Endothelial cell of umbilical vein (primary cell): ENCODE measurements around the gene JAM2. TPM values are rescaled to one million over a fixed set of nuclear protein-coding genes. Genes with fewer than 3 reads are reported as not detected.

Source experiments
- BruUV-seq: library from RNA; stranded (reverse); fragments of 400-500 nt; replicated peaks from 2 replicates; lab custom pipeline; 2021; lab: Mats Ljungman, UMichigan
- CTCF ChIA-PET: fragments of 300-600, 350-600 bp; sonication (Branson Sonifier 250); formaldehyde crosslinking; loops from one replicate; lab custom pipeline; 2021; ENCODE audit warnings: antibody characterized with exemption, inconsistent platforms; lab: Charles Lee
- POLR2A ChIA-PET: fragments of 300-600, 350-600 bp; sonication (Branson Sonifier 250); formaldehyde crosslinking; loops from one replicate; lab custom pipeline; 2021; ENCODE audit warnings: antibody characterized with exemption, inconsistent platforms; lab: Charles Lee
- DNase-seq: peaks from one replicate; pipeline ENCODE4 v3.0.0-alpha.2; 2011; ENCODE audit warnings: low read depth, low spot score
- FAIRE-seq: peaks from 2 replicates; lab custom pipeline; 2011; peaks lifted over from hg19 to GRCh38; lab: Jason Lieb, UNC
- H2AFZ ChIP-seq: 2 replicates; pipeline ENCODE4 v1.6.0; 2012; ENCODE audit warnings: low read depth, low read length, control low read depth, inconsistent platforms
- H3K27ac ChIP-seq: 2 replicates; pipeline ENCODE4 v1.5.1; 2011; ENCODE audit warnings: low read depth, mild to moderate bottlenecking, control low read depth, low read length, moderate library complexity; ENCODE audit not compliant: insufficient read depth
- H3K27me3 ChIP-seq, 2 experiments: 2 replicates each; pipeline versions ENCODE4 v1.6.0 to v1.6.1; 2011; ENCODE audit warnings: low read length in 2 of 2, mixed read lengths in 1 of 2; ENCODE audit not compliant: control insufficient read depth in 2 of 2, insufficient read depth in 2 of 2
- H3K36me3 ChIP-seq, 2 experiments: 2 replicates in 1 of 2; 3 replicates in 1 of 2; pipeline ENCODE4 v1.5.1; 2011; ENCODE audit warnings: low read length in 2 of 2, mild to moderate bottlenecking in 1 of 2, moderate library complexity in 1 of 2; ENCODE audit not compliant: control insufficient read depth in 2 of 2, insufficient read depth in 2 of 2; ENCODE audit errors: extremely low read depth in 1 of 2
- H3K4me1 ChIP-seq: 3 replicates; pipeline ENCODE4 v1.5.1; 2011; ENCODE audit warnings: mild to moderate bottlenecking, low read length; ENCODE audit not compliant: control insufficient read depth, insufficient read depth; ENCODE audit errors: extremely low read depth
- H3K4me2 ChIP-seq: 2 replicates; pipeline ENCODE4 v1.6.1; 2011; ENCODE audit warnings: low read length, control low read depth, mixed read lengths; ENCODE audit not compliant: insufficient read depth
- H3K4me3 ChIP-seq, 3 experiments: fragments of 200-600 bp in 1 of 3; sonication (generic), shearing (Covaris generic) in 1 of 3; replicated peaks in 1 of 3; 2 replicates each; pipeline ENCODE4 v1.5.1; 2011 to 2016; ENCODE audit warnings: control low read depth in 3 of 3, low read length in 3 of 3, mild to moderate bottlenecking in 2 of 3, inconsistent platforms in 1 of 3, low read depth in 1 of 3, moderate library complexity in 1 of 3; ENCODE audit not compliant: insufficient read depth in 1 of 3
- H3K79me2 ChIP-seq: 2 replicates; pipeline ENCODE4 v1.6.0; 2012; ENCODE audit warnings: low read length, inconsistent platforms; ENCODE audit not compliant: control insufficient read depth, insufficient read depth
- H3K9ac ChIP-seq: replicated peaks from 2 replicates; pipeline ENCODE3; 2011; ENCODE audit warnings: low read length, control low read depth; ENCODE audit not compliant: insufficient read depth; ENCODE audit errors: extremely low read depth
- H3K9me1 ChIP-seq: replicated peaks from 3 replicates; pipeline ENCODE4 v1.6.0; 2011; ENCODE audit warnings: mild to moderate bottlenecking, low read length; ENCODE audit not compliant: control insufficient read depth, insufficient read depth; ENCODE audit errors: extremely low read depth
- H3K9me3 ChIP-seq: replicated peaks from 2 replicates; pipeline ENCODE4 v1.5.1; 2012; ENCODE audit warnings: low read length, inconsistent platforms; ENCODE audit not compliant: control insufficient read depth, insufficient read depth
- H4K20me1 ChIP-seq: replicated peaks from 2 replicates; pipeline ENCODE3; 2011; ENCODE audit warnings: mild to moderate bottlenecking, low read length; ENCODE audit not compliant: control insufficient read depth, insufficient read depth; ENCODE audit errors: extremely low read depth
- CTCF ChIP-seq, 2 donors: IDR thresholded peaks; 1 replicate in 1 of 2; 2 replicates in 1 of 2; pipeline ENCODE4 v1.5.1; 2011; ENCODE audit warnings: low read length in 2 of 2, mild to moderate bottlenecking in 2 of 2, moderate library complexity in 2 of 2, control low read depth in 1 of 2, inconsistent platforms in 1 of 2, low read depth in 1 of 2; ENCODE audit not compliant: insufficient read depth in 1 of 2; ENCODE audit errors: extremely low read depth in 1 of 2
- EZH2 ChIP-seq: IDR thresholded peaks from 2 replicates; pipeline ENCODE4 v1.6.1; 2012; ENCODE audit warnings: borderline replicate concordance, low read depth, mild to moderate bottlenecking, moderate library complexity, low read length, inconsistent platforms; ENCODE audit not compliant: severe bottlenecking
- FOS ChIP-seq: IDR thresholded peaks from 2 replicates; pipeline ENCODE4 v1.6.1; 2011; ENCODE audit warnings: mild to moderate bottlenecking, low read length, moderate library complexity, borderline replicate concordance; ENCODE audit not compliant: insufficient read depth
- GATA2 ChIP-seq: IDR thresholded peaks from 2 replicates; pipeline ENCODE4 v1.7.0; 2011; ENCODE audit warnings: low read depth, mild to moderate bottlenecking, moderate library complexity, mixed read lengths, low read length; ENCODE audit not compliant: insufficient read length, insufficient read depth
- JUN ChIP-seq: IDR thresholded peaks from 2 replicates; pipeline ENCODE4 v1.6.1; 2011; ENCODE audit warnings: borderline replicate concordance, low read depth; ENCODE audit not compliant: insufficient read length, insufficient read depth
- POLR2AphosphoS5 ChIP-seq: IDR thresholded peaks from 2 replicates; pipeline ENCODE4 v1.6.1; 2012; ENCODE audit warnings: low read depth, mild to moderate bottlenecking, control low read depth, low read length, moderate library complexity; ENCODE audit not compliant: insufficient read depth
- dilution Hi-C: fragments of 300-500 bp; cut with MboI; formaldehyde crosslinking; loops from one replicate; pipeline ENCODE4 v1.15.0; 2019; ENCODE audit warnings: low sequenced_read_pairs; ENCODE audit not compliant: extremely low pct_ligation_motif_present
- intact Hi-C: fragments of 100-400 bp; cut with micrococcal nuclease; formaldehyde crosslinking; loops from one replicate; pipeline ENCODE4 v1.10.0; 2022
- polyA plus RNA-seq, 4 experiments: library from polyadenylated mRNA; depleted of rRNA in 3 of 4; stranded (reverse) in 3 of 4; unstranded in 1 of 4; fragments of >200 nt; gene quantifications; 2 replicates each; pipeline versions ENCODE4 v1.2.1 to v1.2.3, GENCODE V29; 2011 to 2012; ENCODE audit warnings: missing spikeins in 1 of 4
- total RNA-seq: library from RNA; stranded (reverse); gene quantifications from 2 replicates; pipeline ENCODE4 v1.2.3, GENCODE V29; 2021

Gene JAM2
- total and polyA plus RNA-seq, 2 donors (not counting 3 experiments of a cell fraction or from before 2014, with no cell fraction given) = 0.14 to 0.20 TPM

- TF ChIP-seq POLR2AphosphoS5 (no peak), GATA2 (no peak), FOS (no peak), CTCF (IDR thresholded peaks at IDR 0.05; ENCODE audit: extremely low read depth in 1 of 2, insufficient read depth in 1 of 2, low read depth in 1 of 2, low read length in 2 of 2) (no peak), EZH2 (no peak), JUN (no peak)
- no TSS peak for BruUV-seq
- dilution Hi-C loops = no loop called here
- H3K9me1 ChIP-seq = no peaks in the 10 kb centered on the region
- FAIRE-seq (peak; percentile 44), DNase-seq (no peak)
- no peaks in the 10 kb centered on the region for H3K36me3 ChIP-seq
- H2AFZ ChIP-seq = no peak overlapping the region
- no peaks in the 10 kb centered on the region for H3K79me2 ChIP-seq
- H4K20me1 ChIP-seq = no peaks in the 10 kb centered on the region
- no peak overlapping the region for H3K4me3 ChIP-seq
- H3K27me3 ChIP-seq = peaks cover 0 to 3% of the 10 kb centered on the region in 2 experiments
- ChIA-PET POLR2A (no interaction called here), CTCF (no interaction called here)
- no peak overlapping the region for H3K27ac ChIP-seq
- H3K9ac ChIP-seq = no peak overlapping the region
- intact Hi-C loops = no loop called here
- no peak overlapping the region for H3K4me2 ChIP-seq
- H3K9me3 ChIP-seq = no peaks in the 10 kb centered on the region
- no peaks in the 10 kb centered on the region for H3K4me1 ChIP-seq
Observed at GRCh38 chr21:25676451-25676850, 37.4 kb downstream of the JAM2 start.
